Prostate gland (tissue), 2 donors: ENCODE results near the gene CLEC16A.

ENCODE experiments used
- POLR2A ChIP-seq: fragments of 450-650 bp; IDR thresholded peaks from one replicate; pipeline ENCODE4 v1.6.1; 2016; ENCODE audit warnings: antibody characterized with exemption, mild to moderate bottlenecking
- POLR2AphosphoS5 ChIP-seq: sonication (generic); formaldehyde crosslinking; IDR thresholded peaks from one replicate; pipeline ENCODE4 v1.6.1; 2017; ENCODE audit warnings: antibody characterized with exemption
- TF ChIP-seq, protein P1 (sequence below), 4 experiments: fragments of 200-600 bp in 2 of 4; fragments of 450-650 bp in 2 of 4; sonication (generic) in 2 of 4; IDR thresholded peaks; 1 replicate in 3 of 4; 2 replicates in 1 of 4; pipeline ENCODE4 v1.5.1; 2016 to 2019; ENCODE audit warnings: antibody characterized with exemption in 4 of 4, mild to moderate bottlenecking in 2 of 4, moderate library complexity in 2 of 4

GRCh38 chr16:11050536-11050935 is 106.2 kb downstream of the CLEC16A start:
- TF ChIP-seq, protein P1, sequence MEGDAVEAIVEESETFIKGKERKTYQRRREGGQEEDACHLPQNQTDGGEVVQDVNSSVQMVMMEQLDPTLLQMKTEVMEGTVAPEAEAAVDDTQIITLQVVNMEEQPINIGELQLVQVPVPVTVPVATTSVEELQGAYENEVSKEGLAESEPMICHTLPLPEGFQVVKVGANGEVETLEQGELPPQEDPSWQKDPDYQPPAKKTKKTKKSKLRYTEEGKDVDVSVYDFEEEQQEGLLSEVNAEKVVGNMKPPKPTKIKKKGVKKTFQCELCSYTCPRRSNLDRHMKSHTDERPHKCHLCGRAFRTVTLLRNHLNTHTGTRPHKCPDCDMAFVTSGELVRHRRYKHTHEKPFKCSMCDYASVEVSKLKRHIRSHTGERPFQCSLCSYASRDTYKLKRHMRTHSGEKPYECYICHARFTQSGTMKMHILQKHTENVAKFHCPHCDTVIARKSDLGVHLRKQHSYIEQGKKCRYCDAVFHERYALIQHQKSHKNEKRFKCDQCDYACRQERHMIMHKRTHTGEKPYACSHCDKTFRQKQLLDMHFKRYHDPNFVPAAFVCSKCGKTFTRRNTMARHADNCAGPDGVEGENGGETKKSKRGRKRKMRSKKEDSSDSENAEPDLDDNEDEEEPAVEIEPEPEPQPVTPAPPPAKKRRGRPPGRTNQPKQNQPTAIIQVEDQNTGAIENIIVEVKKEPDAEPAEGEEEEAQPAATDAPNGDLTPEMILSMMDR (IDR thresholded peaks at IDR 0.05), result no peak
- TF ChIP-seq POLR2A (no peak), POLR2AphosphoS5 (no peak)
